Stimulated activated CD4-positive, alpha-beta T cell treated with anti-CD3 and anti-CD28 coated beads, Interleukin-2, amount 100 ng/mL, for 24 hours (primary cell): ENCODE measurements around the gene RAB6A.

Experiments
- DNase-seq, 2 donors: peaks; one replicate each; pipeline ENCODE4 v3.0.0-alpha.2; 2020

Gene RAB6A

DNA sequence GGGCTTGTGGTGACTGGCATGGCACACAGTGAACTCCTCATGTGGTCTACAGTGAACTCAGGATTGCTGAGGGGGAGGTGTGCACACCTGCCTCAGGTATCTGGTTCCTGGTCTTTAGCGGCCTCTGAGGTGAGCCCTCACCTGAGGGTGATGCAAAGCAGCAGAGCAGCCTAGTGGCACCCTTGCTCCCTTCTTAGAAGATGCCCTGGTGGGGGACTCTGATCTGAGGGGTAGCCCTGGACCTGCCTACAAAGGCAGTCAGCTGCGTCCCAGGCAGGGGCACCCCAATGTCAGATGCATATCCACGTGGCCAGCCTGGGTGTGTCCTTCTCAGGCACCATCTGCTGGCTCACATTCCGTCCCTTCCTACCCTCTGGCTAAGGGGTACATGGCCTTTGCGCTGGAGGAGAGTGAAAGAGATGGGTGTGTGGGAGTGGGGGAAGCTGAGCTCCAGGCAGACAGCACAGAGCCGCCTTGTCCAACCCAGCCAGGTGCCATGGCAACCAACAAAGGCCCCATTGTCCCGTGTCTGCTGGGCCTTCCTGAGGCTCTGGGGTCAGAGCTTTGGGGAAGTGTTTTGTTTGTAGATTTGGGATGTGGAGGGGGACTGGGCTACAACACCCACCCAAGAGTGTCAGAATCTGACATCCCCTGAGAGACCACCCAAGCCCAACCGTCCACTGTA is 108.7 kb downstream of the RAB6A start:
- no peak for DNase-seq

DNA sequence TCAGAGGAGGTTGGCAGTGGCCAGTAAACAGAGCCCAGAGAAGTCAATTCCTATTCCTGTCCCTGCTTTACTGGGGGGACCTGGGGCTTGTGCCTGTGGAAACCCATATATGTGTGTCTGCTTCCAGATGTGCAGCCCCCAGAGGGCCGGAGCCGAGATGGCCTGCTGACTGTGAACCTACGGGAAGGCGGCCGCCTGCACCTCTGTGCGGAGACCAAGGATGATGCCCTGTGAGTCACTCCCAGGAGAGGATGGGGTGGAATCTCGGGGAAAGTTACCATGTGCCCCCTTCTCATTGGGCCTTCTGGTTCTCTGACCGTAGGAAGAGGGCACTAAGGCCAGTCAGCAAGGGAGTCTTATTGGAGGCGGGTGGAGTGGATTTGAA is 109.2 kb downstream of the RAB6A start:
- no peak for DNase-seq

DNA sequence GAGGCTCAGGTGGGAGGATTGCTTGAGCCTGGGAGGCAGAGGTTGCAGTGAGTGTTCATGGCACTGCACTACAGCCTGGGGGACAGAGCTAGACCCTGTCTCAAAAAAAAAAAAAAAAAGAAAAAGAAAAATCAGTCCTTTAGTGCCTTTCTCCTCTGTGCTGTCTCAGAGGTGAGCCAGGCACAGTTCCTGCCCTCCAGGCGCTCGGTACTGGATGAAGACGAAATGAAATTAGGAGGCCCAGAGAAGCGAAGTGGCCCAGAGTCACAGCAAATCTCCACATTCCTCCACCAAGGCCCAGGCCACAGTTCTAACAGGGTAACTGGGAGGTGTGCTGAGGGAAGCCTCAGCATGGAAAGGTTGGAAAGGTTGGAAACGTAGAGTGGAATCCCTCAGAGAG is 109.6 kb downstream of the RAB6A start:
- DNase-seq, result no peak

DNA sequence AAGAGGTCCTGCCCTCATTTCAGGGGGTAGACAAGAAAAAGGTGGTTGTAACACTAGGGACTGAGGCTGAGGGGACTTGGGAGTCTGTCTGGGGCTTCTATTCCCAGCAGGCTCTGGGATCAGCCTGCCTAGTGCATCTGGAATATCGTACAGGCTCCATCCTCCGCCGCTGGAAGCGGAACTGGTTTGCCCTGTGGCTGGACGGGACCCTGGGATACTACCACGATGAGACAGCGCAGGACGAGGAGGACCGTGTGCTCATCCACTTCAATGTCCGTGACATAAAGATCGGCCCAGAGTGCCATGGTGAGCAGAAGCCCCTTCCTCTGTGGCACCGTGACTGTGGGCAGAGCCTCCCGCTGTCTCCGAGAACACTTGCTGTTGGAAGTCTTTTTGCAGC is 110.5 kb downstream of the RAB6A start:
- no peak for DNase-seq

DNA sequence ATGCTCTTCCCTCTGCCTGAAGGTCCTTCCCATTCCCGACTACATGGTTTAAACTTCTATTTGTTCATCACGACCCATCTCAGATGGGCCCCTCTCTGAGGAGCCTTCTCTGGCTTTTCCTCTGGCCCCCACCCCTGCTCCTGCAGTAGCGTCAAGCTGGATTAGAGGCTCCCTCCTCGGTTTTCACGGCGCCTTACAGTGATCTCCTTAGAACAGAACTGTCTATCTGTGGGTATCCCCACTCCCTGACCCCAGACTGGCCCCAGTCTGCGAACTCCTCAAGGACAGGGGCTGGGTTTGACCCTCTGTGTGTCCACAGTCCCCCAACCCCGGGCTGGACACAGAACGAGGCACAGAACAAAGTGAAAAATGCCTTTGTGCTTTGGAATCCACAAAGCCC is 111.7 kb downstream of the RAB6A start:
- DNase-seq, result no peak

DNA sequence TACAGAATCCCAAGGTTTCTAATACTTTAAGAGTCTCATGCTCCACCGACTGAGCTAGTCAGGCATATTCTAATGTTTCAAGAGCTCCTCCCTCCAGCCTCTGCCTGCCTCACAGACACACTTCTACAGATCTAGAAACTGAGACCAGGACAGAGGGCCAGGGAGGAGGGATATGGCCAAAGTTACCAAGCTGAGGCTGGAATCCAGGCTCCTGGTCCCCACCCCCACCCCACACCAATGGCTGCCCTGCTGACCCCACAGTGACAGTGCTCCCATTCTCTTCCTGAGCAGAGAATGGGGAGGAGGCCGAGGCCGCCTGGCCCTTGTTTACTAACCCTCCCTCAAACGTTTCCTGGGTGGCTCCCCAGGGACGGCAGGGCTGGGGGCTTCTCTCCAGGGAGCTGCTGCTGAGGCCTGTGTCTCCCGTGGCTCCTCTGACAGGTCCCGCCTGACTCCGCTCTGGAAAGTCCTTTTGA is 112.3 kb downstream of the RAB6A start:
- DNase-seq, result no peak

DNA sequence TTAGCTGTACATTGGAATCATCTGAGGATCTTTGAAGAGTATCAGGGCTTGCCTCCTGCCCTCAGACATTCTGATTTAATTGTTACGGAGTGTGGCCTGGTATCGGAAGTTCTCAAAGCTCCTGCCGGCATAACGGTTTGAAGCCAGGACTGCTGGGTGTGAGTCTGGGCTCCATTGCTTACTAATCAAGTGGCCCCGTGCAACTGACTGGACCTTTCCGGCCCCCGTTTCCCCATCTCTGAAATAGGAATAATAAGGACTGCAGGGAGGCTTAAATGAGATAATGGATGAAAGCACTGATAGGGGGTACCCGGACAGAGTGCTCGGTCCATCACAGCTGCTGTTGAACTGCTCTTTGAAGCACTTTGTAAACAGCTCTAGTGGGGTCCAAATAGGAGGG is 112.8 kb downstream of the RAB6A start:
- no peak for DNase-seq

DNA sequence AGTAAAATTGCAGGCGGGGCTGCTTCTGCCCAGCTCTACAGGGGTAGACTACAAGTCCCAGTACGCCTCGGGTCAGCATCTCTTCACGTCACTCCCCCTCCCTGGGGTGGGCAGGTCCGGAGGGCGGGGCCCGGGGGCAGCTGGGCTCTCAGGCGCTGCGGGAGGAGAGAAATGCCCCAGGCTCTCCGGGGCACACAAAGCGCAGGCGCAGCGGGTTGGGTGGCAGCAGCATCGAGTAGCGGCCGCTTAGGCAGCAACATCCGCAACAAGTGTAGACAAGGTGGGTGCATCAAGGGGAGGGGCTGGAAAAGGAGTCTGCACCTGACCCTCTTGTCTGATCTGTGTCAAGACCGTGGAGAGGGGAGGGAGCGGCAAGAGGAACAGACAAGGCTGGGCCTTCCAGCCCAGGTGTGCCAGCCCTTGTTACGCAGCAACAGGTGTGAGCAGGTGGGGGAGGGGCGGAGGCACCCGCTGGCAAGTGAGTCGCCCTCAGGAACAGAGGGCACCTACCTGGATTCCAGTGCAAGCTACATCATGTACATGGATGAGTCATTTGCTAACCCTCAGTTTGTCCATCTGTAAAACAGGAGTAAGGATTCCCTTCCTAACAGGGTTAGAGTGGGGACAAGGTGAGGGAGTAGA is 113.3 kb downstream of the RAB6A start:
- DNase-seq, result peak; percentile 89 to 93

DNA sequence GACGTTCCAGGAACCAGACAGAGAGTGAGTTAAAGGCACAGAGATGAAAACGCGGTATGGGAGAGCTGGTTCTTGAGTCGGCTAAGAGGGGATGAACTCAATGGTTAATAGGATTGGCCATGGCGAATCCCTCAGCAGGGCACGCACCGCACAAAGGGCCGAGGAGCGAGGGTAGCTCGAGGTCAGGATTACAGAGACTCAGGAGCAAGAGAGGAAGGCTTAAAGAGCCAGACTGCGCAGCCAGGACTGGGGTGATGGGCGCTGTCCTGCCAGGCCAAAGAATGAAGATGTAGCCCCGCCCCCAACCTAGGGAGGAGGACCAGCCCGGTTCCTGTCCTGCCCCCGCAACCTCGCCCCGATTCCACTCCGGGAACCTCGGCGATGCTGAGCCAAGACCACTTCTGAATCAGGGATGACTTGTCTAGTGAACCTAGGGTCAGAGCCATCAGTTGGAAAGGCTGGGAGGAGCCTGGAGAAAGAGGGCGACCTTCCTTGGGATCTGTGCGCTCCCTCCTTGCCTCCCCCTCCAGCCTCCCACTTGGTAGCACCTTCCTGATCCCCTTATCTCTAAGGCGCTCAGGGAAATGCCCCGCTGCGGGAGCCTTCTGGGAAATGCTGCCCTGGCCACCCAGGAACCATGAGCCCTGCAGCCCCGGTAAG is 114.8 kb downstream of the RAB6A start, which contains the start of gene PLEKHB1:
TSS of gene PLEKHB1 (plus strand) at position 610 of the 660 bp plus-strand sequence. CDS start at position 638, 28 bp downstream.
- no peak for DNase-seq

DNA sequence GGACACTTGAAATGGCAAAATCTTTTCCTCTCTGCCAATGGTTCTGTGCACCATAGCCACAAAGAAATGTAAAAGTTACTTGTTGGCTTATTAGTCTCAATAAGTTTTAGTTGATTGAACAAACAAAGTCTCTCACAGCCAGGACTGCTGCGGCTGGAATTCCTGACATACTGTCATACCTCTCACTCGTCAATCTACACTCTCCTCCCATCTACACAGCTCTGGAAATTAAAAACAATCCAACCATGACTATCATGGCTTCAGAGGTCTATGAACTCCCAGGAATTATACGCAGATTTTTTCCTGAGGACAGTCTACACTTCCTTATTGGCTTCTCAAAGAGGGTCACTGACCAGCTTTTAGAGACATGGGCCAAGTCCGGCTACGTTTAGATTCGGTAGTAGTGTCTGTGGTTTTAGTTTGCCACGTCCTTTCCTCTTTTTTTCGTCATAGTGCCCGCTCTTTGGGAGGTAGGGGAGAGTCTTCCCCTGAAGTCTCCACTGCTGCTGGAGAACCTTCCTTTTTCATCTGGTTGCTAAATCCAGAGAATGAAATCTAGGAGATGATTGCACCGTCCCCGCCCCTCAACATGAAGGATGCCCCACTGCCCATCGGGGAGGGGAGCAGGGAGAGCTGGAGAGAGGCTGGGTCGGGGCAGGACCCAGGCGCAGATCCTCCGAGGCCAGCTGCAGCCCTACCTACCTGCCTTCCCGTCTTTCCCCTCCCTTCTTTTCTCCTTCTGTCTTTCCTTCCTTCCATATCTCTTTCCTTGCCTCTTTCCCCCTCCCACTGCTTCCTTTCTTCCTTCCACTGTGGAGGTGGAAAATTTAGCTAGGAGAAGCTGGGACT is 115.5 kb downstream of the RAB6A start:
- DNase-seq, result no peak

DNA sequence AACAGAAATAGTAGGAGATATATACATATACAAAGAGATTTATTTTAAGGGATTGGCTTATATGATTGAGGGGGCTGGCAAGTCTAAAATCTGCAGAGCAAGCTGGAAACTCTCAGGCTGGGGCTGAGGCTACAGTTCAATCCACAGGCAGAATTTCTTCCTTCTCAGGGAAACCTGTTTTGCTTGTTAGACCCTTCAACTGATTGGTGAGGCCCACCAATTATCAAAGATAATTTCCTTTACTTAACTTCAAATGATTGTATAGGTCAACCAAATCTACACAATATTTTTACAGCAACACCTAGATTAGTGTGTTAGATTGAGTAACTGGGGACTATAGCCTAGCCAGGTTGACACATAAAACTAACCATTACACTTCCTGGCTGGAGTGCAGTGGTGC is 119.2 kb downstream of the RAB6A start:
- no peak for DNase-seq

DNA sequence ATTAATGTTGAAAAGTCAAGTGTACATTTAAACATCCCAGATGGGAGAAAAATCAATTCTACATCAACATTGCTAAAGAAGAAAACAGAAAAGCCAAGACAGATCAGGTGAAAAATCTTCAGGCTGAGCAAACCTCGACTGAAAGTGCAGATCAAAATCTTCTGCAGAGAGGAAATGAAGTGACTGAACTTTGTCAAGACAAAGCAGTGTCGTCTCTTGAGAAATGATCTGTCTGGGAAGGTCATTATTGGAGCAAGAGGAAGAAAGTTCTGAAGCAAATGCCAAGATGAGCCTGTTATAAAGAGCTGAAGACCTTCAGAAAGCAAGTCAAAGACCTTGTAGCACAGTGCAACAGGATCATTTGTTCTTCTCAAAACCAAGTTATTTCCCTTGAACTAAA is 120.3 kb downstream of the RAB6A start:
- DNase-seq, result no peak

DNA sequence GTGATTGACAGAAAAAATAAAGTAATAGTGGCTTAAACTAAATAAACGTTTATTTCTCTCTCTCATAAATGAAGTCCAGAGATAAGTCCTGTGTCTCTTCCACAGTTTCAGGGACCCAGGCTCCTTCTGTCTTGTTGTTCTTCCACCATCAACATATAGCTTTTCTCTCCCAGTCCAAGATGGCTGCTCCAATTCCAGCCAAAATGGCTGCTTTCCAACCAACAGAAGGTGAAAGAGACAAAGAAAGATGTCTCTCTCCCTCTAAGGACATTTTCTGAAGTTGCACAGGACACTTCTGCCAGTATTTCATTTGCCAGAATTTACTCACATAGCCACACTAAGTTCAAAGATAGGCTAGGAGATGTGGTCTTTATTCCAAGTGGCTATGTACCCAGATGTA is 123.9 kb downstream of the RAB6A start:
- no peak for DNase-seq

DNA sequence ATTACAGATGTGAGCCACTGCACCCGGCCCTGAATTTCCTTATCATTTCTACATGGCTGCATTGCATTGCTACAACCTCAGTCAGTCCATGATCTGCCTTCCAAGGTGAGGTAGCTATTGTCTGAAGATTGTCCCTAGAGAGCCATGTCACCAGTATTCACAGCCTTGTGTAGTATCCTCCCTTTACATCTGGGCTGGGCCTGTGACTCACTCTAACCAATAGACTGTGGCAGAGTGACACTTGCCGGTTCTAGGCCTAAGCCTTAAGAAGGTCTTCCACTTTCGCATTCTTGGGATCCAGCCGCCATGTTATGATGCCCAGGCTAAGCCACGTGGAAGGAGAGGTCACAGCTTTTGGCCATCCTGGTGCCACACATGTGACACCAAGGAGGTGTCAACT is 124.6 kb downstream of the RAB6A start:
- DNase-seq, result no peak

DNA sequence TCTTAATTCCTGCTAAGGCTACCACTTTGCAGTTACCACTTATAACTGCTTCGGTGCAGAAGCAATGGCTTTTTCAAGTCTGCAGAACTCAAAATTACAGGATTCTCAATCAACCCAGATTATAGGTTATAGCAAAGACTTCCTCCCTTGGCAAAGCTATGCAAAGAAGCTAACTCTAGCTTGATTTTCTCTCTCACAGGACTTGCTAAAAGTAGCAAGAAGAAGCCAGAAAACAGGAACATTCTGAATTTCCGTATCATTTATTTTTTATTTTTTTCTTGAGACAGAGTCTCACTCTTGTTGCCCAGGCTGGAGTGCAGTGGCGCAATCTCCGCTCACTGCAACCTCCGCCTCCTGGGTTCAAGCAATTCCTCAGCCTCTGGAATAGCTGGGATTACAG is 125.2 kb downstream of the RAB6A start:
- DNase-seq, result no peak

DNA sequence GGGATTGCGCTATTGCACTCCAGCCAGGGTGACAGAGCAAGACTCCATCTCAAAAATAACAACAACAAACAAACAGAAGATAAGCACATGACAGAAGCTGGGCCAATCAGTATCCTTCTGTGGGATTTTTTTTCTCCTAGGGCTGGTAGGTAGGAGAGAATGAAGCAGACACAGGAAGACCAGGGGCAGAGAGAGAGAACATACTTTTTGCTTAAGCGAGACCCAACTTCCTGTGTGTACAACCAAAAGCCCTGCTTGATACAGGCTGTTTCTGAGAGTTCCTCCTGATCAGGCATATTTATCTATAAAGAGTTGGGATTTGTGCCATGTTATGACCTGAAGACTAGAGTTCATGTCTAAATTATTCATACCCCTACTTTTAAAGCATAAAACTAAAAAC is 126.9 kb downstream of the RAB6A start:
- DNase-seq, result no peak

DNA sequence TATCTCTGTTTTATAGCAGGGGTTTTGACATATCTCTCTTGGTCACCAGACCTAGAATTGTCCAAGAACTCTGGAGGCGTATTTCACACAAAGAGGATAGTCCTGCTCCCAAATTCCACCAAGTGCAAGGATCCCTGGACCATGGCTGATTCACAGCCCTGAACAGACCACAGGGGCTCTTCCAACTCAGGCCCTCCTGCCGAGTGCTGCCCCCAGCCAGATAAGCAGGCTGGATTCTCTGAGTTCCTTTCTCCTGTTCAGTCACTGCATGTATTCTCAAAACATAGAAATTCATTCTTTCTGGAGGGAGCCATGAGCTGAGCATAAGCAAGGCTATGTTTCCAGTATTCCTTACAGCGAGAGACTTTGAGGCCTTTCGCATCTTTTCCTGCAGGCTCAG is 127.9 kb downstream of the RAB6A start:
- DNase-seq, result no peak

DNA sequence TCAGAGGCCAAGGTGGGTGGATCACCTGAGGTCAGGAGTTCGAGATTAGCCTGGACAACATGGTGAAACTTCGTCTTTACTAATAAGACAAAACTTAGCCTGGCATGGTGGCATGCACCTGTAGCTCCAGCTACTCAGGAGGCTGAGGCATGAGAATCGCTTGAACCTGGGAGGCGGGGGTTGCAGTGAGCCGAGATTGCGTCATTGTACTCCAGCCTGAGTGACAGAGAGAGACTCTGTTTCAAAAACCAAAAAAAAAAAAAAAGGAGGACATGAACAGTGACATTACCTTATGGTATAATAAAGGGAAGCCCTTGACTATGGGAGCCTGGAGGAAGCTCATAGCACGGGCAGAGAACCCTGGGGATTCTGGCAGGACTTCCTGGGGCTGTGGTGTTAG is 131.0 kb downstream of the RAB6A start:
- no peak for DNase-seq

DNA sequence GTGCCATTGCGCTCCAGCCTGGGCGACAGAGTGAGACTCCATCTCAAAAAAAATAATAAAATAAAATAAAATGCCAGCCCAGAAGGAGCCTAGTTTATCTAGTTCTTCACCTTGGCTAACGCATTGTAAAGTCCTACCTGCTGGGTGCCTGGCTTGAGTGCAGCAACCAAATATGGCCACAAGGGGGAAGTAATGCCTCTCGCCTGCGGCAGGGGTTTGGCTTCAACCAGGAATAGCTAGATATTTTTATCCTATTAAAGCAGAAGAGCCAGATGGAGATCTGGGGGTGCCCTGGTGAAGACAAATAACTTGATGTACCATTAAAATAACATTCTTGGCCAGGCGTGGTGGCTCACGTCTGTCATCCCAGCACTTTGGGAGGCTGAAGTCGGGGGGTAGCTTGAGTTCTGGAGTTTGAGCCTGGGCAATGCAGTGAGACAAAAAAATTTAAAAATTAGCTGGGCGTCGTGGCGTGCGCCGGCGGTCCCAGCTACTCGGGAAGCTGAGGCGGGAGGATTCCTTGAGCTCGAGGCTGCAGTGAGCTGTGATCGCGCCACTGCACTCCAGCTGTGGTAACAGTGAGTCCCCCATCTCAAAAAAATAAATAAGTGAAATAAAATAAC is 135.1 kb downstream of the RAB6A start:
- DNase-seq, result peak; percentile 70 to 72
